A172 (cell line): ENCODE data around the gene CTSL. TPM values are rescaled to one million over a fixed set of nuclear protein-coding genes. Genes with fewer than 3 reads are reported as not detected.
A peak's percentile ranks its signal among the peaks of the same experiment; 100 is the strongest.

ENCODE experiments used
- DNase-seq: peaks from one replicate; pipeline ENCODE4 v3.0.0-alpha.2; 2015; ENCODE audit warnings: low spot score
- total RNA-seq: library from RNA; depleted of rRNA; stranded (reverse); fragments of >200 nt; shearing (Covaris generic); gene quantifications from 2 replicates; pipeline ENCODE4 v1.2.3, GENCODE V29; 2014; rRNA removed

Gene CTSL
- 318 and 350 TPM in 2 replicates for total RNA-seq

- peak; percentile 81 for DNase-seq
Observed at GRCh38 chr9:87725900-87726709, at the start of gene CTSL. TSS of gene CTSL (plus strand) at chr9:87726119. CDS start at chr9:87727604, 1,485 bp downstream.

- DNase-seq = peak; percentile 16
Observed at GRCh38 chr9:87676976-87677775, 48.7 kb upstream of the CTSL start.

GRCh38 chr9:87677776-87678587 is 47.9 kb upstream of the CTSL start:
- DNase-seq = no peak

- peak; percentile 66 for DNase-seq
Observed at GRCh38 chr9:87678650-87679355, 47.1 kb upstream of the CTSL start.

- no peak for DNase-seq
Observed at GRCh38 chr9:87681271-87682061, 44.5 kb upstream of the CTSL start.

- DNase-seq = no peak
Observed at GRCh38 chr9:87682085-87682484, 43.8 kb upstream of the CTSL start.

GRCh38 chr9:87682618-87683017 is 43.3 kb upstream of the CTSL start:
- no peak for DNase-seq

- DNase-seq = no peak
Observed at GRCh38 chr9:87683751-87684626, 41.9 kb upstream of the CTSL start.

GRCh38 chr9:87684627-87685219 is 41.2 kb upstream of the CTSL start:
- DNase-seq = peak; percentile 56

GRCh38 chr9:87685441-87685840 is 40.5 kb upstream of the CTSL start:
- no peak for DNase-seq

- no peak for DNase-seq
Observed at GRCh38 chr9:87685871-87686519, 39.9 kb upstream of the CTSL start.

- DNase-seq = no peak
Observed at GRCh38 chr9:87686520-87687090, 39.3 kb upstream of the CTSL start.

GRCh38 chr9:87687207-87687606 is 38.7 kb upstream of the CTSL start:
- no peak for DNase-seq

- DNase-seq = no peak
Observed at GRCh38 chr9:87694236-87694755, 31.6 kb upstream of the CTSL start.

GRCh38 chr9:87695523-87695922 is 30.4 kb upstream of the CTSL start:
- DNase-seq = no peak

GRCh38 chr9:87696641-87697040 is 29.3 kb upstream of the CTSL start:
- no peak for DNase-seq

GRCh38 chr9:87698069-87698809 is 27.7 kb upstream of the CTSL start:
- no peak for DNase-seq
